Measurements from ENCODE around the gene BANF2. TPM values are rescaled to one million over a fixed set of nuclear protein-coding genes. Genes with fewer than 3 reads are reported as not detected.

BANF2 gene
- total and polyA plus RNA-seq, 2 of the 8 experiments (the other 6 are each of a cell fraction or from before 2014, with no cell fraction given) = not detected

DNA sequence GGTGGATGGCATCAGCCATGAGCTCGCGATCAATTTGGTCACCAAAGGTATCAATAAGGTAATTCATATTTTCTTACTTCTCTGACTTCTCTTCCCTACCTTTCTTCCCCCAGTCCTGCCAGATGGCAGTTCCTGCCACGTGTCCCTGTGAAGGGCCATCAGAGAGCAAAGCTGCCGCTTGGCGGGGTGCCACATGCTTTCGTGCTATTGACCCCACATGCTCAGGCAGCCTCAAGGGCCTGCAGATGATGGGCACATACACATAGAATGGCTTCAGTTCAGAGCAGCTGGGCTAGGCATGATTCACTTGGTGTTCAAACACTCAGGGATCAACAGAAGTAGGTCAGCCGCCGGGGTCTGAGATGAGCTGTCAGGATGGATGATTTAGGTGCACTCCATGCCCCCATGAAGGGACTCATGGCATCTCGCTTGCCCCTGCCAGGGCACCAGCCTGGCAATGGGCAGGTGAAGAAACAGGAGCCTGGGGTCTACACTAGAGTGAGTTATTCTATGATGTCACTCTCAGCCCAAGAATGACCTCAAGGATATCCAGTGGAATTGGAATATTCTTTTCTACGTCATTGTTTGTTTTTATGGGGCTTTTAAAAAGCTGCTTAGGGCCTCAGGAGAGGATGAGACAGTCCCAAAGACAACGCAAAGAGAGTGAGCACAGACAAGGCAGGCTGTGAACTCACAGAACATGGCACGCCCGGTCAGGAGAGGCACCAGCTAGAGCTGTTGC, 25.5 kb downstream of the BANF2 start:
- Histone ChIP-seq H2BK20ac (ENCODE audit: low read length) (no peak overlapping the region), H3K36me3 (ENCODE audit: control insufficient read depth in 2 of 4, insufficient read depth in 4 of 4, low read length in 3 of 4) (no peaks in the 10 kb centered on the region), H2AFZ (ENCODE audit: low read length) (no peak overlapping the region), H3K4me2 (ENCODE audit: insufficient read depth in 1 of 2, low read depth in 2 of 2, low read length in 2 of 2) (no peak overlapping the region), H2BK12ac (ENCODE audit: low read depth, low read length) (no peak overlapping the region), H3K79me1 (ENCODE audit: low read depth, low read length) (no peaks in the 10 kb centered on the region), H3K18ac (ENCODE audit: extremely low read depth, low read length) (no peak overlapping the region), H4K20me1 (replicated peaks in 1 of 2; ENCODE audit: control insufficient read depth in 1 of 2, insufficient read depth in 2 of 2, low read length in 2 of 2) (no peaks in the 10 kb centered on the region), H3K4ac (replicated peaks; ENCODE audit: insufficient read length, low read depth, low read length) (no peak overlapping the region), H2BK15ac (ENCODE audit: low read length) (no peak overlapping the region), H3K79me2 (ENCODE audit: control insufficient read depth in 1 of 2, insufficient read depth in 2 of 2, low read length in 2 of 2) (no peaks in the 10 kb centered on the region), H3K23me2 (ENCODE audit: low read depth, low read length) (no peaks in the 10 kb centered on the region), H3K27me3 (replicated peaks in 1 of 4; ENCODE audit: control insufficient read depth in 3 of 4, extremely low read depth in 1 of 4, insufficient read depth in 3 of 4, low read length in 3 of 4) (no peaks in the 10 kb centered on the region), H4K8ac (ENCODE audit: extremely low read depth, insufficient read depth, low read length) (no peak overlapping the region), H2BK120ac (replicated peaks; ENCODE audit: low read depth, low read length) (no peak overlapping the region), H3K14ac (ENCODE audit: insufficient read length) (no peak overlapping the region), H3K4me3 (ENCODE audit: extremely low read depth in 1 of 4, insufficient read depth in 2 of 4, low read depth in 3 of 4, low read length in 4 of 4) (no peak overlapping the region), H2BK5ac (ENCODE audit: low read depth, low read length) (no peak overlapping the region), H3K56ac (replicated peaks; ENCODE audit: insufficient read length, low read depth, low read length) (no peak overlapping the region), H3K9me3 (ENCODE audit: insufficient read depth in 2 of 2, low read depth in 1 of 2, low read length in 1 of 2) (no peaks in the 10 kb centered on the region), H4K5ac (ENCODE audit: insufficient read length, low read depth, low read length) (no peak overlapping the region), H3K27ac (ENCODE audit: low read depth, low read length) (no peak overlapping the region), H2AK5ac (ENCODE audit: low read depth, low read length) (no peak overlapping the region), H3K23ac (ENCODE audit: insufficient read length) (no peak overlapping the region), H4K91ac (replicated peaks; ENCODE audit: insufficient read length, low read length) (no peak overlapping the region), H3K4me1 (replicated peaks in 1 of 4; ENCODE audit: control insufficient read depth in 3 of 4, insufficient read depth in 4 of 4, low read length in 3 of 4) (peaks cover 0 to 1% (median 0%) of the 10 kb centered on the region in 4 experiments; a peak in 1 of 7 replicates), H3K9ac (replicated peaks in 1 of 4; ENCODE audit: extremely low read depth in 1 of 4, low read depth in 3 of 4, low read length in 3 of 4) (no peak overlapping the region)
- DNase-seq (ENCODE audit: low read depth in 1 of 2, low spot score in 2 of 2) = no peak
- ChIA-PET CTCF (ENCODE audit: partially characterized antibody) (interaction anchor here (1.4 to 1.8 kb wide), 2 partner anchors 10 to 170 kb away, joined by 5 read pairs; no protein-coding TSS in a partner anchor), POLR2A (ENCODE audit: partially characterized antibody) (no interaction called here)
- FAIRE-seq = no peak
- WGBS, 2 experiments (ENCODE audit: extremely low coverage in 1 of 2, insufficient coverage in 1 of 2, insufficient read length in 1 of 2, insufficient replicate concordance in 2 of 2, low coverage in 1 of 2, low lambda C conversion rate in 2 of 2, missing lambda C conversion rate in 1 of 2) = 90% methylated on average over 13 of the region's 13 CpGs; no CpG with 5 or more reads in 1 of the 2 experiments
- TF ChIP-seq NANOG (IDR thresholded peaks at IDR 0.05; ENCODE audit: insufficient read depth, low read depth, low read length, poor library complexity, severe bottlenecking) (no peak), GABPA (IDR thresholded peaks at IDR 0.05; ENCODE audit: borderline replicate concordance, insufficient read depth, low read length) (no peak), SIX5 (IDR thresholded peaks at IDR 0.05; ENCODE audit: low read depth, low read length) (no peak), BRCA1 (IDR thresholded peaks at IDR 0.05; ENCODE audit: low read depth, low read length) (no peak), CHD2 (IDR thresholded peaks at IDR 0.05; ENCODE audit: low read length) (no peak), MAFK (IDR thresholded peaks at IDR 0.05; ENCODE audit: low read depth, low read length) (no peak), CBX8 (IDR thresholded peaks at IDR 0.05; ENCODE audit: borderline replicate concordance, low read depth, low read length) (no peak), SUZ12 (IDR thresholded peaks at IDR 0.05; ENCODE audit: low read length) (no peak), RFX5 (IDR thresholded peaks at IDR 0.05; ENCODE audit: borderline replicate concordance, low read depth, low read length) (no peak), SAP30 (IDR thresholded peaks at IDR 0.05; ENCODE audit: insufficient read depth, insufficient replicate concordance, low read length) (no peak)
- TF ChIP-seq, protein P1, sequence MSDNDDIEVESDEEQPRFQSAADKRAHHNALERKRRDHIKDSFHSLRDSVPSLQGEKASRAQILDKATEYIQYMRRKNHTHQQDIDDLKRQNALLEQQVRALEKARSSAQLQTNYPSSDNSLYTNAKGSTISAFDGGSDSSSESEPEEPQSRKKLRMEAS (IDR thresholded peaks at IDR 0.05) = no peak
